Measurements from ENCODE around the gene SIGLEC7.

- TF ChIP-seq CTCF (IDR thresholded peaks at IDR 0.05; ENCODE audit: insufficient read depth, low read depth, low read length), result no peak
- TF ChIP-seq EZH2 (IDR thresholded peaks at IDR 0.05; ENCODE audit: insufficient read depth, low read length), result no peak
These were observed 27.9 kb upstream of the SIGLEC7 start for GRCh38 chr19:51114087-51114729.

All from astrocyte (in vitro differentiated cells and primary cell).